Measurements from ENCODE around the gene LLGL2. TPM values are rescaled to one million over a fixed set of nuclear protein-coding genes. Genes with fewer than 3 reads are reported as not detected.

Gene LLGL2
- total and polyA plus RNA-seq, 7 donors = 1.4 to 3.3 (median 1.5) TPM

- DNase-seq = no peak
- WGBS, 3 donors = 91 to 93% (median 93%) methylated on average over 8 of the region's 8 CpGs
- intact Hi-C loops (cut with DNase I) = no loop called here
- no peak overlapping the region for H3K27ac ChIP-seq
- no peaks in the 10 kb centered on the region for H3K36me3 ChIP-seq (ENCODE audit: insufficient read depth in 1 of 2, low read depth in 1 of 2)
- no peak for TF ChIP-seq CTCF (IDR thresholded peaks at IDR 0.05)
- peak in 1 of 4 donors; percentile 17 for ATAC-seq
- H3K27me3 ChIP-seq (ENCODE audit: insufficient read depth in 3 of 3, low read length in 2 of 3) = no peaks in the 10 kb centered on the region
- H3K9me3 ChIP-seq = no peaks in the 10 kb centered on the region
- H3K4me3 ChIP-seq = no peak overlapping the region
- no peaks in the 10 kb centered on the region for H3K4me1 ChIP-seq
These were observed 10.4 kb downstream of the LLGL2 start for GRCh38 chr17:75535871-75536270.

- H3K27me3 ChIP-seq (ENCODE audit: insufficient read depth in 3 of 3, low read length in 2 of 3) = no peaks in the 10 kb centered on the region
- ATAC-seq = no peak
These were observed 10.9 kb downstream of the LLGL2 start for GRCh38 chr17:75536366-75536765.

GRCh38 chr17:75539967-75540729 lies 14.7 kb downstream of the LLGL2 start:
- ATAC-seq (no peak), DNase-seq (no peak)
- Histone ChIP-seq H3K9me3 (no peaks in the 10 kb centered on the region), H3K27ac (no peak overlapping the region), H3K4me1 (no peaks in the 10 kb centered on the region), H3K27me3 (ENCODE audit: insufficient read depth in 3 of 3, low read length in 2 of 3) (no peaks in the 10 kb centered on the region), H3K36me3 (ENCODE audit: insufficient read depth in 1 of 2, low read depth in 1 of 2) (no peaks in the 10 kb centered on the region), H3K4me3 (no peak overlapping the region)
- WGBS, 3 donors = 77 to 85% (median 78%) methylated on average over 13 of the region's 13 CpGs
- intact Hi-C loops (cut with DNase I) = loop anchor here in 1 of 2 donors (5.0 kb wide), 1 partner anchor 82 kb away; no protein-coding TSS in a partner anchor
- no peak for TF ChIP-seq CTCF (IDR thresholded peaks at IDR 0.05)

More at GRCh38 chr17:75536366-75536765, 10.9 kb downstream of the LLGL2 start:
- 82 to 84% (median 82%) methylated on average over 10 of the region's 10 CpGs for WGBS, 3 donors
- TF ChIP-seq CTCF (IDR thresholded peaks at IDR 0.05) = no peak
- Histone ChIP-seq H3K36me3 (ENCODE audit: insufficient read depth in 1 of 2, low read depth in 1 of 2) (no peaks in the 10 kb centered on the region), H3K4me3 (no peak overlapping the region), H3K4me1 (no peaks in the 10 kb centered on the region), H3K9me3 (no peaks in the 10 kb centered on the region), H3K27ac (no peak overlapping the region)
- no peak for DNase-seq
- intact Hi-C loops (cut with DNase I) = no loop called here

GRCh38 chr17:75540923-75541503 lies 15.5 kb downstream of the LLGL2 start:
- ATAC-seq = no peak
- 58 to 73% (median 60%) methylated on average over 4 of the region's 4 CpGs for WGBS, 3 donors

More at GRCh38 chr17:75540923-75541503, 15.5 kb downstream of the LLGL2 start:
- intact Hi-C loops (cut with DNase I) = loop anchor here in 1 of 2 donors (5.0 kb wide), 1 partner anchor 81 kb away; no protein-coding TSS in a partner anchor
- TF ChIP-seq CTCF (IDR thresholded peaks at IDR 0.05) = no peak
- H3K36me3 ChIP-seq (ENCODE audit: insufficient read depth in 1 of 2, low read depth in 1 of 2) = no peaks in the 10 kb centered on the region
- no peaks in the 10 kb centered on the region for H3K9me3 ChIP-seq
- no peaks in the 10 kb centered on the region for H3K27me3 ChIP-seq (ENCODE audit: insufficient read depth in 3 of 3, low read length in 2 of 3)
- no peak for DNase-seq
- H3K4me1 ChIP-seq = no peaks in the 10 kb centered on the region
- no peak overlapping the region for H3K4me3 ChIP-seq
- H3K27ac ChIP-seq = no peak overlapping the region

Data from psoas muscle (tissue), 8 donors.